PC-9 (cell line): ENCODE measurements around the gene TLL2.

ENCODE experiments used
- EZH2 ChIP-seq: fragments of 200-600 bp; sonication (generic); IDR thresholded peaks from 2 replicates; pipeline ENCODE4 v1.8.0; 2017; ENCODE audit warnings: antibody characterized with exemption, low read depth
- TF ChIP-seq, protein P1 (sequence below): fragments of 200-600 bp; sonication (generic); conservative IDR thresholded peaks from 2 replicates; pipeline ENCODE4 v1.6.1; 2017; ENCODE audit warnings: mixed run types, antibody characterized with exemption, mild to moderate bottlenecking, moderate library complexity

GRCh38 chr10:96560489-96560888 is 46.8 kb upstream of the TLL2 start:
- TF ChIP-seq, protein P1, sequence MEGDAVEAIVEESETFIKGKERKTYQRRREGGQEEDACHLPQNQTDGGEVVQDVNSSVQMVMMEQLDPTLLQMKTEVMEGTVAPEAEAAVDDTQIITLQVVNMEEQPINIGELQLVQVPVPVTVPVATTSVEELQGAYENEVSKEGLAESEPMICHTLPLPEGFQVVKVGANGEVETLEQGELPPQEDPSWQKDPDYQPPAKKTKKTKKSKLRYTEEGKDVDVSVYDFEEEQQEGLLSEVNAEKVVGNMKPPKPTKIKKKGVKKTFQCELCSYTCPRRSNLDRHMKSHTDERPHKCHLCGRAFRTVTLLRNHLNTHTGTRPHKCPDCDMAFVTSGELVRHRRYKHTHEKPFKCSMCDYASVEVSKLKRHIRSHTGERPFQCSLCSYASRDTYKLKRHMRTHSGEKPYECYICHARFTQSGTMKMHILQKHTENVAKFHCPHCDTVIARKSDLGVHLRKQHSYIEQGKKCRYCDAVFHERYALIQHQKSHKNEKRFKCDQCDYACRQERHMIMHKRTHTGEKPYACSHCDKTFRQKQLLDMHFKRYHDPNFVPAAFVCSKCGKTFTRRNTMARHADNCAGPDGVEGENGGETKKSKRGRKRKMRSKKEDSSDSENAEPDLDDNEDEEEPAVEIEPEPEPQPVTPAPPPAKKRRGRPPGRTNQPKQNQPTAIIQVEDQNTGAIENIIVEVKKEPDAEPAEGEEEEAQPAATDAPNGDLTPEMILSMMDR = no peak
- no peak for TF ChIP-seq EZH2
